Activated CD8-positive, alpha-beta memory T cell treated with anti-CD3 and anti-CD28 coated beads, Interleukin-2, amount 50 U/mL, for 24 hours (primary cell): Measurements from ENCODE around the gene NIP7.

Source experiments
- DNase-seq: peaks from one replicate; pipeline ENCODE4 v3.0.0-alpha.2; 2020; ENCODE audit errors: extremely low read depth

Gene NIP7

GRCh38 chr16:69318911-69319289 is 20.7 kb upstream of the NIP7 start:
- DNase-seq = no peak

GRCh38 chr16:69319381-69319780 is 20.2 kb upstream of the NIP7 start:
- DNase-seq = no peak

DNA sequence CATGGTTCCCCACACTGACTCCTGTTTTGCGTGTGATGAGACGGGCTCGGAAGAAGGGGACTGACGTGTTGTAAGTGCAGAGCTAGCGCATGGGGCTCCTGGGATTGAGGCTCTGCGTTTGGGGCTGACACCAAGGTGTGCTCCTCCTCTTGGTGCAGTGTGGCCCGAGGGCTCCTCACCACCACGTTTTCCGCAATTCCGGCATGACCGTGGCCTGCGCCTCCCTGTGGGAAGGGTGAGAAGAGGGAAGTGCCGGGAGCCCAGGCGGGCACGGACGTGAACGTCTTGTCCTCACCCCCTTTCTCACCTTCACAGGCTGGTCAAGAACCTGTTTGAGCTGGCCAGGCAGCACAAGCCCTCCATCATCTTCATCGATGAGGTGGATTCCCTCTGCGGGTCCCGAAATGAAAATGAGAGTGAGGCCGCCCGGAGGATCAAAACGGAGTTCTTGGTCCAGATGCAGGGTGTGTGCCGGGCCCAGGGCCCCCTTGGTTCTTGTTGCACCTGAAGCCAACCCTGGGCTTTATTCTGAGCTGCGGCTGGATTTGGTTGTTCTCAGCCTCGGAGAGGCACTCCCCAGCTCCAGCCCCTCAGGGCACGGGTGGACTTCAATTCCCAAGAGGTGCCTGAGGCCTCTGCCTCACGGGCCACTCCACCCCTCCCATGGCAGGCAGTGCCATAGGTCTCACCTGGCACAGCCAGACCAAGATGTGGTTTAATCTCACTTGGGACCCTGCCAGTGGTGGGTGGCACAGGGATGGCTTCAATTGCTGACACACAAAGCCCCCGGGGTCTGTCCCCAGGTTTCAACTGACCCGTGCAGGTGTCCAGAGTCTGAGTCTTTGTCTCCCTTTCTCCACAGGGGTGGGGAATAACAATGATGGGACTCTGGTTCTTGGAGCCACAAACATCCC is 19.5 kb upstream of the NIP7 start:
- DNase-seq = no peak

DNA sequence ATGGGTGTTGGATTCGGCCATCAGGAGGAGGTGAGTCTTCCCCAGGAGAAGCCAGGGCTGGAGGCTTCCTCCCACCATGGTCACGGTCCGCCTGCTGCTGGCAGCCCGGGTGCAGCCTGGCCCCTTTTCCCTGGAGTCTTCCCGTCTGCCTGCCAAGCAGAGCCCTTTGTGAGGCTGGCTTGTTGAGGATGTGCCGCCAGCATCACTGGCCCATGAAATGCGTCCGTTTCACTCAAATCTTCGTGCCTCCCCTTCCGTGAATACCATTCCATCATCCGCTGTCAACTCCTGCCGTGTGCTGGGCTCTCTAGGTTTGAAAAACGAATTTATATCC is 18.9 kb upstream of the NIP7 start:
- no peak for DNase-seq

DNA sequence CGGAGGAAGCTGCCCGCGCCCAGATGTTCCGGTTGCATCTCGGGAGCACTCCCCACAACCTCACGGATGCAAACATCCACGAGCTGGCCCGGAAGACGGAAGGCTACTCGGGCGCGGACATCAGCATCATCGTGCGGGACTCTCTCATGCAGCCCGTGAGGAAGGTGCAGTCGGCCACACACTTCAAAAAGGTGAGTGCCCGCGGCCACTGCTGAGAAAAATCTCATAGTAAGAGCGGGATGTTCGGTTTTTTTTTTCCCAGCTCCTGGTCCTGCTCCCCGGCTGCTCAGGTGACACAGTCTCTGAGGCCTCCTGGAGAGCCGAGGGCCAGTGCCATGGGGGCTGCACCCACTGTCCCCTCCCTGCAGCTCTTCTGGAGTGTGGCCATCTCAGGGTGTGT is 18.5 kb upstream of the NIP7 start:
- no peak for DNase-seq

- no peak for DNase-seq
These were observed 17.2 kb upstream of the NIP7 start for GRCh38 chr16:69322343-69322742.

GRCh38 chr16:69323415-69323814 is 16.2 kb upstream of the NIP7 start:
- no peak for DNase-seq

- no peak for DNase-seq
These were observed 15.5 kb upstream of the NIP7 start for GRCh38 chr16:69324013-69324531.

- DNase-seq = no peak
These were observed 14.9 kb upstream of the NIP7 start for GRCh38 chr16:69324585-69325253.

- no peak for DNase-seq
These were observed 13.8 kb upstream of the NIP7 start for GRCh38 chr16:69325784-69326171.

GRCh38 chr16:69326172-69326873 is 13.2 kb upstream of the NIP7 start:
- DNase-seq = no peak

DNA sequence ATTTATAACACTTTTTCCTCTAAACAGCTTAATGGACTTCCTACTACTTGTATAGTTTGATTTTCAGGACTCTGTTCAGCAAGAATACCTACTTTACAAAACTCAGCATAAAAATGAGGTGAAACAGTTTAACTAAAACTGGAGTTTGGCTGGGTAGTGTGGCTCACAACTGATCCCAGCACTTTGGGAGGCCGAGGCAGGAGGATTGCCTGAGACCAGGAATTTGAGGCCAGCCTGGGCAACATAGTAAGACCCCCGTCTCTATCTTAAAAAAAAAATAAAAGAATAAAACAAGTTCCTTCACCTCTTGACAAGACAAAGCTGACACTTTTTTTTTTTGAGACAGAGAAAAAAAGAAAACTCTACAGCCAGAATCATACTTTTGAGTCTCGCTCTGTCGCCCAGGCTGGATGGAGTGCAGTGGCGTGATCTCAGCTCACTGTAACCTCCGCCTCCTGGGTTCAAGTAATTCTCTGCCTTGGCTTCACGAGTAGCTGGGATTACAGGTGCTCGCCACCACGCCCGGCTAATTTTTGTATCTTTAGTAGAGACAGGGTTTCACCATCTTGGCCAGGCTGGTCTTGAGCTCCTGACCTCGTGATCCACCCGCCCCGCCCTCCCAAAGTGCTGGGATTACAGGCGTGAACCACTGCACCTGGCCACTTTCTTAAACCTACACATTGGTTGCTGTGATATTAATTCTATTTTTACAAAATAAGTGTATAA is 11.8 kb upstream of the NIP7 start:
- DNase-seq = no peak

GRCh38 chr16:69328854-69329316 is 10.7 kb upstream of the NIP7 start:
- no peak for DNase-seq

DNA sequence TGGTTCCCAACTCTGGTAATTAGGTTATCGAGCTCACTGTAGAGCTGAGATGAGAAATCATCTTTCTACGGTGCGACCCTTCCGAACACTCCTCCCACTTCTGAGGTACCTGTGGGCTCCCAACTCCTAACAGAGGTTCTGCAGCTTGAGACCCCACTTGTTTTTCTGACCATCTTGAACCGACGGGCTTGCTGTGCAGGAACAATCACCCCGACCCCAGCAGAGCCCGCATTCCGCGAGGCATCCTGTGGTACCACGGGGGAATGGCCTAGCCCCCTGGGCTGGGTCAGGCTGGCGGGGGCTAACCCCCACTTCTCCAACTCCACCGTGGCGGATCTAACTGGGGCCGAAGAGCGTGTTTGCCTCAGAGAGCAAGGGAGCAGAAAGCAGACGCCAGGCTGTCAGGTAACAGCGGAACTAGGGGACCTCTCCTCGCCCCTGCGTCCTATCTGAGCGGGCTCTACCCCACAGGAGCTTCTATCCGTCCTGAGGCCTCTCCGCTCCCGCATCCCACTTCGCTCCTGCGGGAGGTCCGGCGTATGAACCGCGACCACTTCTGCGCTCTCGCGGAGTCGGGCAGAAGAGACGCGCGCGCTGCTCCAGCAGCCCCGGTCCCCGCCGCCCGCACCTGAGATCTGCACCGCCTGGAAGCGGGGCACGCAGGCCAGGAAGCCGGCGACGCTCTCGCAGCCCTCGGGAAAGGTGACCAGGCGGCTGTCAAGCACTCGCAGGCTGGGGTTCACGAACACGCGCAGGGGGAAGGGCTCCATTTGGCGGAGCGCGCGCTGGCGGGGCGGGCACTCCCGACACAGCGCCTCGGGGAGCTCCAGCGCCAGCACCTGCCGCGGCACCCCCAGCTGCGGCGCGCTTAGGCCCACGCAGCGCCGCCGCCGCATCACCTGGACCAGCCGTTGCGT is 9.9 kb upstream of the NIP7 start:
- no peak for DNase-seq

GRCh38 chr16:69330286-69331109 is 9.1 kb upstream of the NIP7 start, which contains the start of gene PDF:
PDF (minus strand) TSS chr16:69330588; CDS start chr16:69330570, 18 bp downstream.
- peak; percentile 54 for DNase-seq

- DNase-seq = no peak
These were observed 4.9 kb upstream of the NIP7 start for GRCh38 chr16:69334696-69335095.

DNA sequence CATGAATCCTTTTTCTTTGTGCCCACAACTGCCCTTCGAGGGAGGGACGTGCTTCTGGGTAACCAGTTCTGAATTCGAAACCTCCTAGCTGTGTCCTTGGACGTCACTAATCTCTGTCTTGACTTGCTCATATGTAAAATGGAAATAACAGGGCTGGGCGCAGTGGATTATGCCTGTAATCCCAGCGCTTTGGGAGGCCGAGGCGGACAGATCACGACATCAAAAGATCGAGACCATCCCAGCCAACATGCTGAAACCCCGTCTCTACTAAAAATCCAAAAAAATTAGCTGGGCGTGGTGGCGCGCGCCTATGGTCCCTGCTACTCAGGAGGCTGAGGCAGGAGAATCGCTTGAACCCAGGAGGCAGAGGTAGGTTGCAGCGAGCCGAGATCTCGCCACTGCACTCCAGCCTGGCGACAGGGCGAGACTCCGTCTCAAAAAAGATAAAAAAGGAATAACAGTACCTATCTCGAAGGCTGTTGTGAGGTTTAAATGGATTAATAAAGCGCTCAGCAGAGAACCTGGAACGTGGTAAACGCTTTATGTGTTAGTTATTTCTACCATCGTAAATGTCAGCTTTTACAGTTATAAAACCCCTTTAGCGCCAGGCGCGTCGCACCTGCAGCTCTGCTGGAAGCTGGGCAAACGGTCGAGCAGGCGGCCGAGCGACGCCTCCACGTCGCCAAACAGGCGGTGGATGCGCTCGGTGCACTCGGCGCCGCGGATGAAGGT is 849 bp upstream of the NIP7 start:
- DNase-seq = no peak

GRCh38 chr16:69340095-69340644 is 598 bp downstream of the NIP7 start:
- DNase-seq = no peak

GRCh38 chr16:69344171-69344570 is 4.6 kb downstream of the NIP7 start:
- no peak for DNase-seq
